NCI-H524 treated with DMSO at 0.1 percent for 48 hours (cell line): Measurements from ENCODE around the gene TLK2.

Experiments used
- DNase-seq: peaks from one replicate; lab custom pipeline; 2025; lab: John Stamatoyannopoulos, UW

The TLK2 gene

DNA sequence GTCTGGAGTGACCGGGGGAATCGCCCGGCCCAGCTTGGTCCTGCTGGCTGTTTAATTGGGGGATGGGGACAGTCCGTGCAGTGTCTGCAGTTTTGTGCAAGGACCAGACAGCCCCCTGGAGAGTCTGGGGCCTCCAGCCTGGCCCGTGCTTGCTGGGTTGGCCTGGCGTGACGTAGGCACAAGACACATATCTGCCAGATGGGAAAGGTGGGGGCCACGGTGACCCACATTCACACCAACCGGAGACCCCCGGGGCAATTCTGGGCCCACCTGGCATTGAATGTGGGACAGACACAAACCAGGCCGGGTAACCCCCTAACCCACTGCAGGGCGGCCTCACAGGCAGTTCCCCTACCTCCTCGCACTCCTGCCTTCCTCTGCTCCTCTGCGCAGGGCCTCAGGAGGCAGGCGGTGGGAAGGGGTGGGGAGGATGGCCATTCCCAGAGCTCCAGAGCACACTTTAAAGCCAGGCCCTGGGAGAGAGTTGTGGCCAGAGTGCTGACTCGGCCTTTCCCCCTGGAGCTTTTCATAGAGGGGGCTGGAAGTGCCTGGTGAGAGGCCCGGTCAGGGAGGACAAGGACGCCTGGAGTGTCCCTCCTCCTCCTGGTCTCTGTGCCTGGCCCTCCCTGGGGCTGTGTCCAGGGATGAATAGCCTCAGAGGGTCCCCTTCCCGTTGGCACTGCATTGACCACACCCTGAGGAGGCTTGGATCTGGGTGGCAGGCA lies 150.4 kb downstream of the TLK2 start:
- no peak for DNase-seq

GRCh38 chr17:62629556-62630364 lies 151.1 kb downstream of the TLK2 start:
- DNase-seq: no peak

GRCh38 chr17:62630365-62631085 lies 151.9 kb downstream of the TLK2 start:
- no peak for DNase-seq

- no peak for DNase-seq
Observed at GRCh38 chr17:62631086-62631935, 152.7 kb downstream of the TLK2 start.

DNA sequence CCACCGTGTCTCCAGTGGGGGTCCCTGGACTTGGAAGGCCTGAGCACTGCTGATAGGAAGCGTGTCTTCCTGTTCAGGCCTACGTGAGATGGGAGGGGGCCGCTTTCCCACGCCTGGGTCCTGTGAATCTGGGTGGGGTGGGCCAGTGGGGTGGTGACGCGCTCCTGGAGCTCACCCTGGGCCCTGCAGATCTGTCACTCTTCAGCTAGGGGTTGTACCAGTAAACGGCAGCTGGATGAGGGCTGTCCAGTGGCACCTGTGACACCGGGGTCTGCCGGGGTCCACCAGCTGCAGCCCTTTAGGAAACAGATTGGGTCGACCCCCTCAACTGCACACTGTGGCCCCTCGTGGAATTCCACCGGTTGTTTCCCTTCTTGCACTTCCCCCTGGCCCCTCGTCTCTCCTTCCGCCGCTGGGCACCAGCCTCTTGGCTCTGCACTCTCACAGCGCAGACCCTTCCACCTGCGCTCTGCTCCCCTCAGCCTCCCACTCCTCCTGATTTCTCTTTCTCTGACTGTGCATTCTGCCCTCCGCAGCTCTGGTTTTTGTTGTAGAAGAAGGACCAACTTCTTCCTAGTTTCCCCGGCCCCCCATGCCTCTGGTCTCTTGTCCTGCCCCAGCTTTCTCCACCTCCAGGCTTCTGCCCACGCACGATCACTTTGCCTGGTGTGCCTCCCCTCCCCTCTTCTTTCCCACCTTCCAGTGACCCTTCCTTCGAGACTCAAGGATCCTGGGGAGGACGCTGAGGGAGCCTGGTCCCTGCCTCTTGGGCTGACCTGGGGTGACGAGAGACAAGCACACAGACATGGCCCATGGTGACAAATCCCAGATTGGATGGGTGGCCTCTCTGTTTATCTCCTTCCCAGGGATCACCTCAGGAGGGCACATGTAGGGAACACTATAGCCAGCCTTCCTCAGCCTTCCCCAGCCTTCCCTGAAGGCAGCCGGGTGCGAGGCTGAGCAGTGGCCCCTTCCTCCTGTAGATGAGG lies 153.6 kb downstream of the TLK2 start:
- DNase-seq: no peak

DNA sequence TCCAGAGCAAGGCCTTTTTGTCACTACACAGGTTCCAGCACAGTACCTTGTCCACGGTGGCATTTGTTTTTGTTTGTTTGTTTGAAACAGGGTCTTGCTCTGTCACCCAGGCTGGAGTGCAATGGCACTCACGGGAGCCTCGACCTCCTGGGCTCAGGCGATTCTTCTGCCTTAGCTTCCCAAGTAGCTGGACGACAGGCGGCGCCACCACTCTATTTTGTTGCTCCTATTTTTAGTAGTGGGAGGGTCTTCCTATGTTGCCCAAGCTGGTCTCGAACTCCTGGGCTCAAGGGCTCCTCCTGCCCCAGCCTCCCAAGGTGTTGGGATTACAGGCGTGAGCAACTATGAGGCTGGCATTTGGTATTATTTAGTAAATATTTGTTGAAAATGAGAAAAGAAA lies 159.2 kb downstream of the TLK2 start:
- DNase-seq: no peak

- no peak for DNase-seq
Observed at GRCh38 chr17:62641153-62641552, 162.5 kb downstream of the TLK2 start.

DNA sequence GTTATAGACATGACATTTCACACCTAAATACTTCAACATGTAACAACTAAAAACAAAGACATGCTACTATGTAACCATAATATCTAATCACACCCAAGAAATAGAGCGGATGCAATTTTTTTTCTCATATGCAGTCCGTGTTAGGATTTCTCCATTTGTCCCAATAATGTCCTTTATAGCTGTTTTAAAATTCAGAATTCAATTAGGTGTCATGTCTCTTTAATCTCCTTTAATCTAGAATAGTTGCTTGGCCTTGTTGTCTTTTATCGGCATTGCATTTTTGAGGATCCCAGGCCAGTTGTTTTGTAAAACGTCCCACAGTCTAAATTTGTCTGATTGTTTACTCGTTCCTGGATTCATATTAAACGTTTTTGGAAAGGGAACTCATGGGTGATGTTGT lies 163.3 kb downstream of the TLK2 start:
- no peak for DNase-seq

DNA sequence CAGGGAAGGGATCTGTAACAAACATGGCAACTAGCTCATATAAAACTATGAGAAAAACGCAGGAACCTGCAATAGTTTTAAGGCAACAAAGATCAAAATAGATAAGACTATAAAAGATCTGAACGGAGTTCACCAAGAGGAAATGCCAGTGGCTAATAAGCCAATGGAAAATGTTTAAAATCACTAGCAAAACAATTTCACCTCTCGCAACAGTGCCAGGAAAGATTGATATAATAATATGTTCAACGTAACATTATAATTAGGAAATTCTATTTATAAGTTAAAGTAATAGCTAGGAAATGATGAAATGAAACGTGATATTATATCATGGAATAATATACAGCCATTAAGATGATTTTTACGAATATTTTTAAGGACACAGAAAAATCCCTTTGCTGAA lies 164.9 kb downstream of the TLK2 start:
- no peak for DNase-seq

GRCh38 chr17:62644487-62645173 lies 166.0 kb downstream of the TLK2 start:
- peak; percentile 100 for DNase-seq

DNA sequence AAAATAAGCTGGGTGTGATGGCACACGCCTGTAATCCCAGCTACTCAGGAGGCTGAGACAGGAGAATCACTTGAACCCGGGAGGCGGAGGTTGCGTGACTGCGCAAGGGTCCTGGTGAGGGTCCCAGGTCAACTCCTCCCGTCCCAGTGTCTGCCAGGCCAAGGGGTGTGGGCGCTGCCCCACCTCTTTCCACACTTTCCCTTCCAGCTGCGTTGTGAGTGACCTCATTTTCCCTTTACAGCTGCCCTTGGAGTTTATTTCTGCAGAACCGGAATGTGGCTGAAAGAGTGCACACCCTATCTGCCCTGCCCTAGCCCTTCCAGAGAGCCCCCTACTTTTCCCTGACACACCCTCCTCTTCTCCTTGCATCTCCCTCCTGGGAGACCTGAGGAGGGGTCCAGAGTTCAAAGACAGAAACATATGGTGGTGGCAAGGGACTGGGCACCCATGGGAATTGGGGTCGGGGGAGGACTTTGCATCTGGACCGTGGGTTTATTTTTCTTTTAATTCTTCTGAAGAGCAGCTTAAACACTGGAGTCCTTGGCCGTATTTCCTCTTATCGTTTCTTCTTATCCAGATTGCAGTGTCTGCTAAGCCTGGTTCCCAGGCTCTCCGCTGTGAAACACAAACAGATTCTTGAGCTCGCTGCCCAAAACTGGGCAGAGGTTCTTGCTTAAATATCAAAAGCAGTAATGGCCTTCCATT lies 169.8 kb downstream of the TLK2 start:
- DNase-seq: peak; percentile 88

DNA sequence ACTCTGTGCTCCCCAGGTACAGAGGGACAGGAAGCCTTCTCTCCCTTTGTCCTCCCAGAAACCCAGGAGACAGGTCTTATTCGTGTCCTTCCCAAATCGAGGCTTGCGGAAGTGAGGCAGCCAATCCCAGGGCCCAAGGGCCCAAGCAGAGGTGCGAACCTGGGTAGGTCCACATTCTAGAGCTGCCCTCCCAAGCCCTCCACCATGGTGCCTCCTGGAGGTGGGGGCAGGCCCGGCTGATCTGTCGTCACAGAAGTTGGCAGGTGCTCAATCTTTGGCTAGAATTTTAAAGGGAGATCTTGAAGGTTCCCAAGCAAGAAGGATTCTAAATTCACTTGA lies 170.3 kb downstream of the TLK2 start:
- DNase-seq: no peak

DNA sequence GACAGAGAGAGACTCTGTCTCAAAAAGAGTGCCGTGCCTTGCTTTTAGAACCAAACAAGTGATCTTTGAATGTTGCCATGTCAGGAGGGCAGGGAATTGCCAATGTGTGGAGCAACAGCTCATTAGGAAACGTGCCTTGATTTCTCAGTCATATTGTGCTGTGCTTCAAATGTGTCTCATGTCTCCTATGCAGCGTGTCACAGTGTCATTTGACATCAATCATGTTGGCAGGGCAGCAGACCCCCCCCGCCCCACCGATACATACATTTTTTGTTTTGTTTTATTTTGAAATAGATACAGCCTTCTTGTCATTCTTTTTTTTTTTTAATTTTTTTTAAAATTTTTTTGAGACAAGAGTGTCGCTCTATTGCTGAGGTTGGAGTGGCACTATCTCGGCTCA lies 170.9 kb downstream of the TLK2 start:
- no peak for DNase-seq

DNA sequence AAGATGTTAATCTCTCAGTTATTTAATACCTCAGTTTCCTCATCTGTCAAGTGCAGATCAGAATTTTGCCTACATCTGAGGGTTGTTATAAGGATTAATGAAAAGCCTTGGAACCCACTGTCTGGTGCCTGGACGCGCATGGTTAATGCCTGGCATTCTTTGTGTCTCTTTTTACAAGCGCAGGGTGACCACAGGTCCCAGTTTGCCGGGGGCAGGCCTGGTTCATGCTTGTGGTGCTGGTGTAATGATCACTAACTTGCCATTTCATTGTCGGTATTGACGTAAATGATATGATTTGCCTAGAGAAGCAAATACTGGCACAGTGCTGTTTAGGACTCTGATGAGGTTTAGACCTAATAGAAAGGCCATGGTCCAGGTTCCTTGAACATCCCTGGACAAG lies 172.0 kb downstream of the TLK2 start:
- DNase-seq: no peak

GRCh38 chr17:62652251-62653001 lies 173.8 kb downstream of the TLK2 start:
- no peak for DNase-seq

GRCh38 chr17:62653002-62653825 lies 174.6 kb downstream of the TLK2 start:
- peak; percentile 55 for DNase-seq

DNA sequence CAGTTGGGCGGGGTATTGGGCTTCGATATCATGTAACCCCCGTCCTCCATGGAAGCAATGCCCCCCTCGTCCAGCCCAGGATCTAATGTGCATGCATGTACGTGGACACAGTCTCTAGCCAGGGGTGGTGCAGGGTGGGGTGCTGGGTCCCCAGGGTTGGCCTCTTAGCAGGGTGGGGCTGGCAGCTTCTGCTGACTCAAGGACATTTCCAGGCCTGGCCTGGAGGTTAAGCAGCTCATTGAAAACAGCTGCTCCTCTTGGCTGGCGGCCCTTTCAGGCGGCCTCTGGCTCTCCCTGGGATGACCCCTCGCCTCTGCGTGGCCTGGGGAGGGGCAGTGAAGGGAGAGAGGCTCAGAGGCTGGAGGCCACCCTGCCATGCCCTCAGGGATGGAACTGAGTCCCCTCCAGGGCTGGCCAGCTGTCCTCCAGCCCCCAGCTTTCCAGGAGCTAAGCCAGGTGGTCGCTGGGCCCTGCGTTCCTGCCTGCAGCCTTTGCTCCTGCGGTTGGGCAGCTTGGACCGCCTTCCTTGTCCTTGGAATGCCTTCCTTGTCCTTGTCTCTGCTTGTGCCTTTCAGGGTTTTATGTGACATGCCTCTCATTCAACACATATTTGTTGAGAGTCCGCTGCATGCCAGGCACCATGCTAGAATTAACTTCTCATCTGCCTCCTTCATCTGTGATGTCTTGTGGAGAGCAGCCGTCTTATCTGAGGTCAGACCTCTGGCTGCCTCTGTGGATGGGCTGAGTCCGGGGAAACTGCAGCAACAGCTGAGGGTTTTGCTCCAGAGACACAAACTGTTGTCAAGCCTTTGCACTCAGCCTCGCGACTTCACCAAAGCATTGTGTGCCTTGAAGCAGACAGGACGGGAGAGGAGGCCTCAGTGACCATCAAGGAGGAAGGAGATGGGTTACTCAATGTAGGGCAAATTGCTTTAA lies 175.5 kb downstream of the TLK2 start:
- DNase-seq: no peak
